ENCODE measurements around the gene ADAM19.

- TF ChIP-seq ZNF384 (IDR thresholded peaks at IDR 0.05) (no peak), TARDBP (IDR thresholded peaks at IDR 0.05) (no peak)
These were observed 125.6 kb downstream of the ADAM19 start for GRCh38 chr5:157450024-157450423.
